Amniotic epithelial cell (primary cell): Measurements from ENCODE around the gene SLC5A6.
"Not testable (repeated sequence)": the region's sequence is repeated elsewhere in the genome, so short reads cannot be mapped to it uniquely, and the experiment has no call there.

Experiments used
- DNase-seq: peaks from one replicate; pipeline ENCODE4 v3.0.0-alpha.2; 2010; ENCODE audit warnings: low read depth

SLC5A6 gene

GRCh38 chr2:27205206-27205605 is 6.9 kb downstream of the SLC5A6 start:
- no peak for DNase-seq

- DNase-seq: no peak
Measured at GRCh38 chr2:27204566-27204965, 7.5 kb downstream of the SLC5A6 start.

DNA sequence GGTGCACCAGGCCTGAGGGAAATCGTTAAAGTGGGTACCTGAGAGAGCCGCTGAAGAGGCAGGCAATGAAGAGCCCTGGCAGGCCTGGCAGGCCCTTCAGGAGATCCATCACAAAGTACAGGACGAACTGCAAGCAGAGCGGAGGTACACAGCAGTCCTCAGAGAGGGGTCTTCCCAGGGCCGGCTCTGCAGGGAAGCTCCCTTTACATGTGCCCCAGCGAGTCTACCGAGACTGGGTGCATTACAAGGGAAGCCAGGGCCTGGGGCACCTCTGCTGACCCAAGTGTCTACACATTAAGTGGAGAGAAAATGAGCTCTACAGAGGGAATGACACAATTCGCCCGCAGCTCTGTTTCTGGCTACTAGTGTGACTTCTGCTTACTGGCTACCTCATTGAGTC is 8.3 kb downstream of the SLC5A6 start:
- no peak for DNase-seq

DNA sequence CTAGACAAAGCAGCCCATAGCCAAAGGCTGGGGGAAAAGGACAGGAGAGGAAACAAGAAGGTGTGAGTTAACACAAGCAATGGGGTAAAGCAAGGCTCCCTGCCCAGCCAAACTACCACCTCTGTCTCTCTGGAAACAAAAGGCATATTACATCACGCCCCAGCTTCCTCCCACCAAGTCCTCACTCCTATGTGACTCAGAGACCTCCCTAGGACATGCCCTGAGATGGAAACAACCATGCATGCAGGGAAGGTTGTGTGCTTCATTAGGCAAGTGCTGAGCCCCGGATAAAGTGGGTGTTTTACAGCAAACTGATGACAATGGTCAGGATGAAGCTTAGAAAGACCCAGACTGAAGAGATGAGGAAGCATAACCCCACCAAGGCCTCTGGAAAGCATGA is 9.2 kb downstream of the SLC5A6 start:
- DNase-seq: peak; percentile 29

- DNase-seq: no peak
Measured at GRCh38 chr2:27201675-27202074, 10.4 kb downstream of the SLC5A6 start.

DNA sequence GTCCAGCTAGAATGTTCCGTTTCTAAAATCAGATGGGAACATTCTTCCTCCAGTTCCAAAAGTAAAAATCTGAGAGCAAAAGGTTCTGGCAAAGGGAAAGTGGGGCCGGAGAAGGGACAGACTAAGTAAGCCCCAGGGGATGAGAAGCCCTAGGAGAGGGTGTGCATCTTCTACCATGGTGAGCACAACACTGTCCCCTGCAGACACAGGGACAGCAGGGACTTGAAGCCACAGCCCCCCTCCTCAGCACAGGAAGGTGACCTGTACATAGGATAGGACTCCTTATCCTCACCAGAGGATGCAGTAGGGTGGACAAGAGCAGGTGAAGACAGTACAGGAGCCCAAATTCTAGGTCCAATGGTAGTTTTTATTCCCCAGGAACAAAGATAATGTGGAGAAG is 12.8 kb downstream of the SLC5A6 start:
- no peak for DNase-seq

DNA sequence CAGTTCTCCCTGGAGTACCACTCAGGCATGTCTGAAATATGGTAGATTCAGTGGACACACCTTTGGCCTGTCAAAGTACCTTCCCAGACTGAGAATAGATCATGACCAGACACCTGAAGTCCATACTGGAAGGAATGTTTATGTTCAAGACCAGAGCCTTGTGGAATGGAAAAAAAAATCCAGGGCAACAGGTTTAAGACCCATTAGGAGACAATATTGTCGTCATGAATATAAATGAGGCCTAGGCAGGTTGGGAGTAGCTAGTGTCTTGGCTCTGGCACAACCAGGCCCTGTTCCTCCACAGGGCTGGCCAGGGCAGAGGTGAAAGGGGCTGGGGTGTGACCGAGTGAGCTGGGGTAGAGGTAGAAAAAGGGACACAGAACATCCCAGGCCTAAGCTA is 13.4 kb downstream of the SLC5A6 start:
- DNase-seq: no peak

DNA sequence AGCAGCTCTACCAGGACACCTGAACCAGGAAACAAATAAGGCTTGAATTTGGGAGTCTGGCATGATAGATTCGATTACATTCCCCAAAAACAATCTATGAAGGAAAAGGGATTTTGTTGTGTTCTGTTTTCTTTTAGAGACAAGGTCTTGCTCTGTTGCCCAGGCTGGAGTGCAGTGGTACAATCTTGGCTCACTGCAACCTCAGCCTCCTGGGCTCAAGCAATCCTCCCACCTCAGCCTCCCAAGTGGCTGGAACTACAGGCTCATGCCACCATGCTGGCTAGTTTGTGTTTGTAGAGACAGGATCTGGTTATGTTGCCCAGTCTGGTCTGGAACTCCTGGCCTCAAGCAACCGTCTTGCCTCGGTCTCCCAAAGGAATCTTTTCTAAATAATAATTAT is 14.0 kb downstream of the SLC5A6 start:
- not testable (repeated sequence) for DNase-seq

DNA sequence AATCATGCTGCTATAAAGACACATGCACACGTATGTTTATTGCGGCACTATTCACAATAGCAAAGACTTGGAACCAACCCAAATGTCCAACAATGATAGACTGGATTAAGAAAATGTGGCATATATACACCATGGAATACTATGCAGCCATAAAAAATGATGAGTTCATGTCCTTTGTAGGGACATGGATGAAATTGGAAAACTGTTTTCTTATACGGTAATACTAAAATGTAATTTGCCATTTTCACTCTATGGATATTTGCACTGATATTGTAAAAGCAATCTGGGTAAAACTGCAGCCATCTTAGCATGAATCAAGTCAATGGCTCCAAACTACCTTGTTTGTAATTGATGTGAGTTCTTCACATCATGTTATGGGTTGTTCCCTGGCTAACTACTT is 16.3 kb downstream of the SLC5A6 start:
- DNase-seq: not testable (repeated sequence)

DNA sequence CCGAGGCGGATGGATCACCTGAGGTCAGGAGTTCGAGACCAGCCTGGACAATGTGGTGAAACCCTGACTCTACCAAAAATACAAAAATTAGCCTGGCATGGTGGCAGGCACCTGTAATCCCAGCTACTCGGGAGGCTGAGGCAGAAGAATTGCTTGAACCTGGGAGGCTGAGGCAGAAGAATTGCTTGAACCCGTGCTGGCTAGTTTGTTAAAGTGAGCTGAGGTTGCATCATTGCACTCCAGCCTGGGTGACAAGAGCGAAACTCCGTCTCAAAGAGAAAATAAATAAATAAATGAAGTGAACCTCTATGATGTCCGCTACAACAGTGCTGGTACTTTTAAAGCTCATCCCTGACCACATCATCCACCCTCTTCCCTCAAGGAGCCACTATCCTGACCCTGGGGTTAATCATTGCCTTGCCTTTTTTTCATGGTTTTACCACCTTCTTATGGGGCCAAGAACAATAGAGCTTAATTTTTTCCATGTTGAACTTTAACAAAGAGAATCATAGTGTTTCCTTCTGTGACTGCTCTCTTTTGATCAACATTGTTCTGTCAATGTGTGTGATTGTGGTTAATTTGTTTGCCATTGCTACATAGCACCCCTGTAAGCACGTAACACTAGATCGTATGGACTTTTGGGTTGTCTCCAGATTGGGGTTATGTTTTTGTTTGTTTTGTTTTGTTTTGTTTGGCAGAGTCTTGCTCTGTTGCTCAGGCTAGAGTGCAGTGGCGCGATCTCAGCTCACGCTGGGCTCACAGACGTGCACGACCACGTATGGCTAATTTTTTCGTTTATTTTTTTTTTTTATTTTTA is 17.3 kb downstream of the SLC5A6 start:
- DNase-seq: no peak

- DNase-seq: peak; percentile 58
Measured at GRCh38 chr2:27191070-27191829, 20.8 kb downstream of the SLC5A6 start.

DNA sequence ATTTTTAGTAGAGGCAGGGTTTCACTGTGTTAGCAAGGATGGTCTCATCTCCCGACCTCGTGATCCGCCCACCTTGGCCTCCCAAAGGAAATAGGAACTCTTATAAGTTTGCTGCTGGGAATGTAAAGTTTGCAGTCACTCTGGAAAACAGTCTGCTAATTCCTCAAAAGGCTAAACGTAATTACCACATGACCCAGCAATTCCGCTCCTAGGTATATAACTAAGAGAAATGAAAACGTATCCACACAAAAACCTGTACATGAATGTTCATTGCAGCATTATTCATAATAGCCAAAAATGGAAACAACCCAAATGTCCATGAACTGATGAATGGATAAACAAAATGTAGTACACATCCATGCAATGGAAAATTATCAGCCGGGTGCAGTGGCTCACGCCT is 22.1 kb downstream of the SLC5A6 start:
- DNase-seq: no peak

GRCh38 chr2:27186613-27187345 is 25.3 kb downstream of the SLC5A6 start:
- no peak for DNase-seq

DNA sequence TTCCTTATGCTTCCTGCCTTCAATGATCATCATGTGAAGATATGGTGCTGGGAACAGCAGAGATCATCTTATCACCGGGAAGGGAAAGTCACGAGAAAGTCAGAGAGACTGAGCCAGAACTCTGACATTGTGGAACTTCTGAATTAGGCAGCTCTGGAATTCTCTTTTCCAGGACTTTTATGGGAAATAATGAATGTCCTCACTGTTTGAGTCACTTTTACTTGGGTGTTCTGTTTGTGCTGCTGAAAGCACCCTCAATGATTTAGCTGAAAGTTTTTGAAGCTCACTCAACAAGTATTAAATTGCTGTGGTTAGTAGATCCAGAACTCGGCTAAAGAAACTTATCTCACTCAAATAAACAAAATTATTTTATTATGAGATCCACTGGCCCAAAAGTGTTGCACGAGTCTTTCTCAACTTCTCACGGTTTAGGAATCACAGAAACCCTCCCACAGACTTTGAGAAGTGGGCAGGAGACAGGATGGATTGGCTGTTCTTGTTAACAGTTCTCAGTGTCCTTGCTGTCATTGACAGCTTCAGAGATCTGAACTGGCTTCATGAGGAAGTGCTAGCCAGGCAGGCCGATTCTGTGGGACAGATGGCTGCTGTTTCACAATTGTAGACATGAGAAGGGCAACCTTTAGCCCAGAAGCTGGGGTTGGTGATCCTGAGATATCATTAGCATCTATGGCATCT is 26.6 kb downstream of the SLC5A6 start:
- peak; percentile 83 for DNase-seq

DNA sequence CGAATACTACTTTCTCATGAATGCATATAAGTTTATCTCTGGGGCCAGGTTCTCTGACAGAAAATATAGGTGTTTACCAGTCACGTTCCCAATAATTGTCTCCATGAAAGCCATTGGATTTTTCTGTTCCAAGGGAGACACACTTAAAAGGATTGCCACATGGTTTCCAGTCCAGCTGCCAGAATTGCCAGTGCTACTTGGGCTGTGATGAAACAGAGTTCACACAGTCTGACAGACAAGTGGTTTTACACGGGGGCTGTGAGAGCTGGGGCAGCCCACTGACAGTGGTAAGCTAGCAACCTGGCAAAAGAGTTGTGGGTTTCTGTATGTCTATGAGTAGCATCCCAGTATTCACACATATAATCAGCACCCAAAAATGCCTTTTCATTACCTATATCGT is 28.0 kb downstream of the SLC5A6 start:
- peak; percentile 49 for DNase-seq

DNA sequence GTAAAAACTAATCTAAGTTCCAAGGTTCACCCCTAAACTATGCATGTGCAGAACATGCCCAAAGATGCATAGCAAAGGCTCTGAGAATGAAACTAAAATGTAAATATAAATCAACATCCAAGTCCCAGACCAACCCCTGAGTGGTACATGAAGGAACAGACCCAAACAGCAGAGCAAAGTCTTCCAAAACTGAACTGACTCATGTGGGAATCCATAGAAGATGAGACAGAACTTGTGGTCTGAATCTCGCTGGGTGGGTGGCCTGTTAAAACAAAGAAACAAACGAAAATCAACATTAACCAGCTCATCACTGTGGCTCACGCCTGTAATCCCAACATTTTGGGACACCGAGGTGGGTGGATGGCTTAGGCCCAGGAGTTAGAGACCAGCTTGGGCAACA is 29.7 kb downstream of the SLC5A6 start:
- DNase-seq: peak; percentile 23

GRCh38 chr2:27179344-27180000 is 32.6 kb downstream of the SLC5A6 start:
- no peak for DNase-seq

DNA sequence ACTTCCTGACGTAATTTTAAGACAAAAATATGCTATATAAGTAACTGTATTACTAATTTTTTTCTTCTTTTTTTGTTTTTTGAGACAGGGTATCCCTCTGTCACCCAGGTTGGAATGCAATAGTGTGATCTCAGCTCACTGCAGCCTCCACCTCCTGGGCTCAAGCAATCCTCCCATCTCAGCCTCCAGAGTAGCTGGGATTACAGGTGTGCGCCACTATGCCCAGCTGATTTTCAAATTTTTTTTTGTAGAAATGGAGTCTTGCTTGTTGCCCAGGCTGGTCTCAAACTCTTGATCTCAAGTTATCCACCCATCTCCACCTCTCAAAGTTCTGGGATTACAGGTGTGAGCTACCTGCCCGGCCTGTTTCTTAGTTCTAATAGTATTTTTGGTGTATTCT is 33.6 kb downstream of the SLC5A6 start:
- no peak for DNase-seq

- no peak for DNase-seq
Measured at GRCh38 chr2:27177441-27178351, 34.4 kb downstream of the SLC5A6 start.

GRCh38 chr2:27175781-27176180 is 36.3 kb downstream of the SLC5A6 start:
- DNase-seq: not testable (repeated sequence)

- DNase-seq: no peak
Measured at GRCh38 chr2:27175330-27175729, 36.7 kb downstream of the SLC5A6 start.
